NCI-H2107 (cell line): Measurements from ENCODE around the gene PRRC2C.
"Not testable (repeated sequence)": the region's sequence is repeated elsewhere in the genome, so short reads cannot be mapped to it uniquely, and the experiment has no call there.

ENCODE experiments used
- DNase-seq: peaks from one replicate; lab custom pipeline; 2025; lab: John Stamatoyannopoulos, UW

PRRC2C gene

GRCh38 chr1:171583591-171584201 lies 98.4 kb downstream of the PRRC2C start:
- no peak for DNase-seq

GRCh38 chr1:171585715-171586114 lies 100.4 kb downstream of the PRRC2C start:
- DNase-seq: no peak

DNA sequence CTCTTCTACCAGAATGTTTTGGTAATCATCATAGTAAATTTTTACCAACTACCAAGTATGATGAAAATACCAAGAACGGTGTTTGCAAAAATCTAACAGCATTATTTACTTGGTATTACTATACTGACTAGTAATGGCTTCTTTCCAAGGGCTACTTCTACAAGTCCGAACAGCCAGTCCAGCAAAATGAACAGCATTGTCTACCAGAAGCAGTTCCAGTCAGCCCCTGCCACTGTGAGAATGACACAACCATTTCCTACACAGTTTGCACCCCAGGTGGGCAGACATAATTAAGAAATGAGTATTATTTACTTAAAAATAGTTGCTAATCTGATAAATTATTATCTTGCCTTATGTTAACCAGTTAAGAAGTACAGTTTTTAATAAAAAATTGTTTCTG lies 102.9 kb downstream of the PRRC2C start:
- DNase-seq: no peak

GRCh38 chr1:171590022-171590421 lies 104.7 kb downstream of the PRRC2C start:
- no peak for DNase-seq

- DNase-seq: no peak
Measured at GRCh38 chr1:171595324-171595723, 110.0 kb downstream of the PRRC2C start.

DNA sequence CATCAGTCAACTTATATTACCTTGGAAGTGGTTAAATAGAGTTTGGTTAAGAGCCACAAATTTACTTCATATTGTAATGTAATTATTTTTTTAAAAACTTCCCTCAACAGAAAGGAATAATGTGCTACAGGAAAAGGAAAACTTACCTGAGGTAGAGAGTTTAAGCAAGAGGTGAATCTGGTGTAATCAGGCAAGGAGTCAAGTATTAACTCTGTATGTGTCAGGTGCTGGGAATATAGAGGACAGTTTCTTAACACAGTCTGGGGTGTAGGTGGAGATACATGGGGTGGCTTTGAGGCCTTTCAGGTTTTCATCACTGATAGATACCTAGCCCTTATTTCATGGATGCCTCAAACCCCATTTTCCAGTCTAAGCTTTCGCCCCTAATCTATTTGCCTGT lies 110.8 kb downstream of the PRRC2C start:
- no peak for DNase-seq

DNA sequence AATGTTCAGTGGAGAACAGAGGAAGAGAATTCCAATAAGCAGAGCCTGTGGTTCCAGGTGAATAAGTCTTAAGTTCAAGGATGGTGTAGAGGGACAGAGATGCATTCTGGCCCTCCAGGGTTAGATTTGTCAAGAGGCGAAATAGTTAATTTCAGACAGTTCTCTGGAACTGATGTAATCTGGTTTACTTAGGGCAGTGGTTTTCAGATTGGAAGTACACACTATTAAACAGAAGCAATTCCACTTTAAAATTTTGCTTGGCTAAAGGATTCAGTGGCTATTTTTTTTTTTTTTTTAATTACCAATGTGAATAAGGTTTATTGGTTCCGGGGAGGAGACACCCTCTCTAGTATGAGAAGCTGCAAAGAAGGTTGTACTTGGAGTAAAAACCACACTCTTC lies 111.4 kb downstream of the PRRC2C start:
- DNase-seq: no peak

DNA sequence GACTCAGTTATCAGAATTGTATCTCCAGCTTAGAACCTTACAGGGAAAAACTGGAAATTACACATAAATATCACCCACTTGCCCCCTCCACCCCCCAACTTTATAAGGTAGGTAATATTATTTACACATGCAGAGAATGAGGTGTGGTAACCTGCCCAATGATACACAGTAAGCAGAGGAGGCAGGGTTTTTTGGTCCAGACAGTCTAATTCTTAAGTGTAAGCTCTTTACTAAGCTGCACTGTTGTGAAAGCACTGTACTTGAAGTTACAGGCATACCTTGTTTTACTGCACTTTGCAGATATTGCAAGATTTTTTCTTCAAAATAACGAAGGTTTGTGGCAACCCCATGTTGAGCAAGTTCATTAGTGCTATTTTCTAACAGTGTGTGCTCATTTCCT lies 111.9 kb downstream of the PRRC2C start:
- no peak for DNase-seq

GRCh38 chr1:171600310-171600709 lies 115.0 kb downstream of the PRRC2C start:
- not testable (repeated sequence) for DNase-seq

DNA sequence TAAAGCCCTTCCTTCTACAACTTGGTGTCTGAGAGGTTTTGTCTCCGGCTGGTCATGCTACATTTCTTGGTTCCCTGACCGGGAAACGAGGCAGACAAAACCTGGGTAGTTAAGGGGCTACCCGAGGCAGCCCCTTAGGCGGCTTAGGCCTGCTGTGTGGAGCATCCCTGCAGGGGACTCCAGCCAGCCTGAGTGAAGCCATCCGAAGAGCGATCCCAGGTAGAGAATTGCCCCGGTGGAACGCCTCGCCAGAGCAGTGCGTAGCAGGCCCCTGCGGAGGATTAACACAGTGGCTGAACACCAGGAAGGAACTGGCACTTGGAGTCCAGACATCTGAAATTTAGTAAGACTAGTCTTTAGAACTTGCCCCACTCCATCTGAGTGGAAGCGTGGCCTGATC lies 115.5 kb downstream of the PRRC2C start:
- no peak for DNase-seq

- not testable (repeated sequence) for DNase-seq
Measured at GRCh38 chr1:171603042-171603441, 117.7 kb downstream of the PRRC2C start.

GRCh38 chr1:171606402-171606941 lies 121.1 kb downstream of the PRRC2C start:
- DNase-seq: no peak

DNA sequence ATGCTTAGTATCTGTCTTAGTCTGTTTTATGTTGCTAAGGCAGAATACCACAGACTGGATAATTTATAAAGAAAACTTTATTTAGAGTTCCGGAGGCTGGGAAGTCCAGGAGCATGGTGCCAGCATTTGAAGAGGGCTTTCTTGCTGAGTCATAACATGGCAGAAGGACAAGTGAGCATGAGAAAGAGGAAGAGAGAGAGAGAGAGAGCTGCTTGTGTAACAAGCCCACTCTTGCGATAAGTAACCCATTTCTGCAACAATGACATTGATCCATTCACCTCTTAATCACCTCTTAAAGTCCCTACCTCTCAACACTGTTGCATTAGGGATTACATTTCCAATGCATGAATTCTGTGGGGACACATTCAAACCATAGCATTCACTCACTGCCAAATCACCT lies 125.1 kb downstream of the PRRC2C start:
- no peak for DNase-seq

DNA sequence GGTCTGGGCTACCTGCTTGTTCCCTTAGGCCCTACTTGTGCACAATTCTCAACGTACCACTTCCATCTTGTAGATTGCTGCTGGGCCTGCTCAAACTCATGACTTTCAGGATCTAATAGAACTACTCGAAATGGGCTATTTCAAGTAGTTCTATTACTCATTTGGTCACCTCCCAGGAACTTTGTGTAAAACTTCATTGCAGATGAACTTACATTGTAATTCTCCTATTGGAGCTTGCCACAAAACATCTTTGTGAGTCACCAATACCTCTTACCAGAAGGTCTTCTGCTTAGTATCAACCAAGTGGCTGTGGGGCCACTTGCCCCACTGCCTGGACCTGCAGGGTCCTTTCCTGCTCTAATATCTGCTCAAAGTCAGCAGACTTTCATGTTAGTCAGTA lies 126.0 kb downstream of the PRRC2C start:
- DNase-seq: no peak

GRCh38 chr1:171613282-171613681 lies 128.0 kb downstream of the PRRC2C start:
- no peak for DNase-seq

DNA sequence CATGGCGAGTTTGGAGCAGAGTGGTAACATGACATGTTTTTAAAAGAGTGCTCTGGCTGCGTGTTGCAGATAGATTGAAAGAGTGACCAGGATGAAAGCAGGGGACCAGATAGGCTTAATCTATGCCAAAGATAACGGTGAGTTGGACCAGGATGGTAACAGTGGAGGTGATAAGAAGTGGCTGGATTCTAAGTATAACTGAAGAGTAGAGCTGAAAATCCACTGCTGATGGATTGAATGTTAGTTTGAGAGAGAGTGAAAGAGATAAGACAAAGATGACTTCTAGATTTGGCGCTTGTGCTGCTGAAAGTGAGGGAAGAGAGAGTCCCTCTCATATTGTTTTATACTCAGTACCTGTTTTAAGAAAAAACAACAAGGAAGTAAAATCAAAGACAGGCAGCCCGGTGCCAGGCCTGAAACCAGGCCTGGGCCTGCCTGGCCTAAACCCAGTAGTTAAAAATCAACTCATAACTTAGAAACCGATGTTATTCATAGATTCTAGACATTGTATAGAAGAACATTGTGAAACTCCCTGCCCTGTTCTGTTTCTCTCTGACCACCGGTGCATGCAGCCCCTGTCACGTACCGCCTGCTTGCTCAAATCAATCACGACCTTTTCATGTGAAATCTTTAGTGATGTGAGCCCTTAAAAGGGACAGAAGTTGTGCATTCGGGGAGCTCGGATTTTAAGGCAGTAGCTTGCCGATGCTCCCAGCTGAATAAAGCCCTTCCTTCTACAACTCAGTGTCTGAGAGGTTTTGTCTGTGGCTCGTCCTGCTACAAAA lies 130.0 kb downstream of the PRRC2C start:
- DNase-seq: not testable (repeated sequence)

- no peak for DNase-seq
Measured at GRCh38 chr1:171616586-171616985, 131.3 kb downstream of the PRRC2C start.

DNA sequence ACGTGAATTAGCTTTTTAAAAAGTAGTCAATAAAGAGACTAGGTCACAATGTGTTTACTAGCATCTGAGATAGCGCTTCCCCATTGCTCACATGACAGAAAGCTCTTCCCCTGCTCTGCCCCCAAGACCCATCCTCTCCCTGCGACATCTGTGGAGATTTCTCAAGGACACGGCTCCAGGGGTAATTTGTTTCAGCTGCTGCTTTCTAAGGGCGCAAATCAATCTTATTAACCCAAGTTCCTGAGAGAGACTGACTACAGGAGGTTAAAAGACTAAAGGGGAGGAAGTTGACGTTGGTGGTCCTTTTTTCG lies 136.8 kb downstream of the PRRC2C start, which contains the start of gene MYOCOS:
TSS of gene MYOCOS (plus strand) at position 92 of the 311 bp plus-strand sequence. CDS start 1,641 bp downstream, outside the sequence.
- no peak for DNase-seq

- no peak for DNase-seq
Measured at GRCh38 chr1:171623651-171624331, 138.5 kb downstream of the PRRC2C start.

DNA sequence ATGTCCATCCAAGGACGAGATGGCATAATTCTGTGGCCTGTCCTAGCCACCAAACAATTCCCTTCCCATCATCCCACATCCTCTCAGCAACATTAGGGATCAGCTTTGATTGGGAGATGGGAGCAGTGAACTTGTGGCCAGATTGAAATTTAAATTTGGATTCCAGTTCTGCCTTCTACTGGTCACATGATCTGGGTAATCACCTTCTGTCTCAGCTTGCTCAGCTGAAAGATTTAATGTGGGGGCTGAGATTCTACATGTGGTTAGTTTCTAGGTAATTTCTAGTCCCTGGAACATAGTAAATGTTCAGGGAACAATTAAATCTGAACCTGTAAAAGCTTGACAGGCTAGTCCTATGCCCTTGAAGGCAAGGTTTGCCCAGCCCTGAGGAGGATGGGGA lies 139.9 kb downstream of the PRRC2C start:
- no peak for DNase-seq

DNA sequence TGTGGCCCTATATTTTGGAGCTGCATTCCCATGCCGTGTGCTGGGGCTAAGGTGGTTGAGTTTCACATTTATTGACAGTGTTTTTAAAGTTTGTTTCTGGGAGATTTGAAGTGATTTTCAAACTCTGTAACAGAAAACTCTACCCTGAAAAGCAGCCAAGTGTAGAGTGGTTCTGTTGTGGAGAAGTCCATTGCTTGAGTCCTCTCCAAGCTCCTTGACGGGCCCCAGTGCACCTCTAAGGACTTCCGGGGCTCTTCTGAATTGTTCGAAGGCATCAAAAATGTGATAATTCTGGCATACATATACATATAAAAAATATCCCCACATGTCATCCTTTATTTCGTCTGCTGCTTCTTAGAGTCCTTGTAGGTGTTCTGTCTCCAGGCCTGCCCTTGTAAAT lies 141.7 kb downstream of the PRRC2C start:
- no peak for DNase-seq

- DNase-seq: no peak
Measured at GRCh38 chr1:171628225-171628624, 142.9 kb downstream of the PRRC2C start.

DNA sequence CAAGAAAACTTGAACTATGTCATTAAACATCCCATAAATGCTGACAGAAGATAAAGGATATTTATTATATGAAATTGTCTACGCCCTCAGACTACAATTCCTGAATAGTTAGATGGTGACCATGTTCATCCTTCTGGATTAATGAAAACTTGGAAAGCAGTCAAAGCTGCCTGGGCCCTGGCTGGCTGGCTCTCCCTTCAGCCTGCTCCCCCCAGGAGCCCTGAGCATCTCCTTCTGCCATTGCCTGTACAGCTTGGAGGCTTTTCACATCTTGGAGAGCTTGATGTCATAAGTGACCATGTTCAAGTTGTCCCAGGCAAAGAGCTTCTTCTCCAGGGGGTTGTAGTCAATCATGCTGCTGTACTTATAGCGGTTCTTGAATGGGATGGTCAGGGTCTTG lies 150.3 kb downstream of the PRRC2C start:
- DNase-seq: no peak
